CD4-positive, alpha-beta memory T cell (primary cell): Measurements from ENCODE around the gene C6orf163. TPM values are rescaled to one million over a fixed set of nuclear protein-coding genes. Genes with fewer than 3 reads are reported as not detected.
A peak's percentile ranks its signal among the peaks of the same experiment; 100 is the strongest.

Experiments used
- CTCF ChIA-PET: fragments of 350-600 bp; sonication (Branson Sonifier 250); formaldehyde crosslinking; loops from one replicate; lab custom pipeline; 2021; ENCODE audit warnings: inconsistent platforms; ENCODE audit not compliant: partially characterized antibody; lab: Charles Lee
- POLR2A ChIA-PET: fragments of 350-600 bp; sonication (Branson Sonifier 250); formaldehyde crosslinking; loops from one replicate; lab custom pipeline; 2021; ENCODE audit not compliant: partially characterized antibody; lab: Charles Lee
- DNase-seq, 5 donors: peaks; one replicate each; pipeline versions ENCODE4 v3.0.0 to v3.0.0-alpha.2; 2020 to 2022; ENCODE audit warnings: mixed read lengths in 1 of 5
- H3K27ac ChIP-seq: one replicate; pipeline ENCODE4 v1.7.0; 2013; ENCODE audit warnings: low read depth, low read length
- H3K27me3 ChIP-seq: 2 replicates; pipeline ENCODE4 v1.7.0; 2013; ENCODE audit warnings: mild to moderate bottlenecking, low read length, moderate library complexity; ENCODE audit not compliant: insufficient read depth
- H3K36me3 ChIP-seq: 2 replicates; pipeline ENCODE4 v1.7.0; 2013; ENCODE audit warnings: mild to moderate bottlenecking, low read length, moderate library complexity; ENCODE audit not compliant: insufficient read depth
- H3K4me1 ChIP-seq: 2 replicates; pipeline ENCODE4 v1.7.0; 2013; ENCODE audit warnings: mild to moderate bottlenecking, low read length, moderate library complexity; ENCODE audit not compliant: insufficient read depth
- H3K4me3 ChIP-seq, 2 donors: one replicate each; pipeline ENCODE4 v1.7.0; 2013; ENCODE audit warnings: low read length in 2 of 2, mild to moderate bottlenecking in 1 of 2
- H3K9me3 ChIP-seq, 2 donors: one replicate each; pipeline ENCODE4 v1.7.0; 2013; ENCODE audit warnings: low read length in 2 of 2, control low read depth in 1 of 2; ENCODE audit not compliant: control insufficient read depth in 1 of 2
- H3K27ac Mint-ChIP-seq, 7 donors: one replicate each; pipeline ENCODE4 v1.8.0; 2020 to 2021; ENCODE audit warnings: mixed read lengths in 7 of 7, mild to moderate bottlenecking in 6 of 7, inconsistent platforms in 3 of 7, moderate library complexity in 3 of 7
- H3K27me3 Mint-ChIP-seq, 2 donors: one replicate each; pipeline ENCODE4 v1.8.0; 2020 to 2021; ENCODE audit warnings: mixed read lengths in 2 of 2
- H3K36me3 Mint-ChIP-seq, 2 donors: one replicate each; pipeline ENCODE4 v1.8.0; 2020 to 2021; ENCODE audit warnings: mixed read lengths in 2 of 2, inconsistent platforms in 1 of 2, mild to moderate bottlenecking in 1 of 2
- H3K4me1 Mint-ChIP-seq, 4 donors: one replicate each; pipeline ENCODE4 v1.8.0; 2020 to 2021; ENCODE audit warnings: mixed read lengths in 4 of 4, mild to moderate bottlenecking in 1 of 4
- H3K4me3 Mint-ChIP-seq, 8 donors: one replicate each; pipeline ENCODE4 v1.8.0; 2020 to 2021; ENCODE audit warnings: mixed read lengths in 8 of 8, mild to moderate bottlenecking in 7 of 8, moderate library complexity in 6 of 8, inconsistent platforms in 3 of 8
- H3K9me3 Mint-ChIP-seq, 8 donors: one replicate each; pipeline ENCODE4 v1.8.0; 2020 to 2021; ENCODE audit warnings: mixed read lengths in 8 of 8, mild to moderate bottlenecking in 5 of 8, inconsistent platforms in 3 of 8, moderate library complexity in 1 of 8
- intact Hi-C: fragments of 100-400 bp; cut with micrococcal nuclease; formaldehyde crosslinking; loops from one replicate; pipeline ENCODE4 v1.15.1; 2023
- polyA plus RNA-seq, 2 donors: library from polyadenylated mRNA; unstranded; fragments of 300-500 nt; fragmentation: Illumina TruSeq; gene quantifications; one replicate each; pipeline ENCODE4 v1.2.3, GENCODE V29; 2021
- total RNA-seq, 2 experiments: library from RNA; stranded (reverse); gene quantifications; one replicate each; pipeline ENCODE4 v1.2.3, GENCODE V29; 2021

Gene C6orf163
- total and polyA plus RNA-seq, 4 experiments from 2014 or later = 0.31 to 5.7 (median 4.1) TPM; not detected in 1

DNA sequence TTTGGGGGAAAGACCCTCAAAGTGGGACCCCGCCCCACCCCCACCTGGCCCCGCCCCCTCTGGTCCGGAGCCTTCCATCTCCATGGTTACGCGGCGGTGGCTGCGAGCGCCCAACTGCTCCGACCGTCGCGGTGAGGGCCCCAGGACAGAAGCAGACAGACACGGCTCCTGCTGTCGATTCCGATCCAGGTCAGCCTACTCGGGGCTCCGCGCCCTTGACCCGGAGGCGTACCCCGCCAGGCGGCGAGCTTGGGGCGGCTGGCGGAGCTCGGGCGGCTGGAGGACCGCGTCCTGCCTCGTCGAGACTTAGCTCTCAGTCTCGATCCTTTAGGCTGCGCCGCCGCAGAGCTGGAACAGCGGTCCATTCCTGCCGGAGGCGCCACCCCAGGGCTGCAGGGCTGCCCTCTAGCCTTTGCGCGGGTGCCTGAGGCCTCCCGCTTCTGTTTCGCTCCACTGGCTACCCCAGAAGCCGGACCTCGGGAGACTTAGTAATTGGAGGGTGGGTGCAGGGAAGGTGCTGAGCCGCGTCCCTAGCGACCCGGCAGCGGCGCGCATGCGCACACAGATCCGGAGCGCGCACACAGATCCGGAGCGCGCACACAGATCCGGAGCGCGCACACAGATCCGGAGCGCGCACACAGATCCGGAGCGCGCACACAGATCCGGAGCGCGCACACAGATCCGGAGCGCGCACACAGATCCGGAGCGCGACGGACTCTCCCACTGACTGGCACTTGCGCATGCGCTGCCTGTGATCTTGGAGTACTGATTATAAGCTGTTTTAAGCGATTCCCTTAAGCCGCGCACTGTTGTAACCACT is 63.5 kb downstream of the C6orf163 start, which contains the start of gene CFAP206:
CFAP206 (plus strand) TSS at position 72 of the 820 bp plus-strand sequence. CDS start 1,868 bp downstream, outside the sequence.
- Histone ChIP-seq H3K36me3 (no peaks in the 10 kb centered on the region), H3K4me3 (peak within 1 kb of the TSS; percentile 75 to 84), H3K4me1 (peaks cover 11% of the 10 kb centered on the region), H3K27ac (peak within 1 kb of the TSS; percentile 67), H3K9me3 (no peaks in the 10 kb centered on the region), H3K27me3 (no peaks in the 10 kb centered on the region)
- CTCF ChIA-PET = interaction anchor here (0.7 to 1.6 kb wide), 4 partner anchors 15 to 1462 kb away, joined by 3 to 10 read pairs (median 4); partner anchors contain the start of gene SLC35A1
- intact Hi-C loops = loop anchor here (1.0 to 5.0 kb wide), 6 partner anchors 64 to 1554 kb away; partner anchors contain the start of genes AKIRIN2, ORC3, RNGTT and SLC35A1
- Mint-ChIP-seq H3K27ac (peak within 1 kb of the TSS; percentile 83 to 93 (median 89)), H3K27me3 (peaks cover 4 to 10% of the 10 kb centered on the region in 2 donors), H3K4me3 (peak within 1 kb of the TSS; percentile 88 to 96 (median 89)), H3K36me3 (peaks cover 0 to 6% of the 10 kb centered on the region in 2 donors), H3K4me1 (peaks cover 4 to 13% (median 5%) of the 10 kb centered on the region in 4 donors), H3K9me3 (no peaks in the 10 kb centered on the region)
- peak; percentile 79 to 88 (median 85) for DNase-seq
- POLR2A ChIA-PET = interaction anchor here (0.7 to 1.7 kb wide), 4 partner anchors 8 to 182 kb away, joined by 3 to 8 read pairs (median 4); partner anchors contain the start of genes ORC3, RARS2 and SLC35A1

GRCh38 chr6:87408721-87409155 is 64.1 kb downstream of the C6orf163 start:
- CTCF ChIA-PET = interaction anchor here (0.7 to 1.6 kb wide), 4 partner anchors 16 to 1462 kb away, joined by 3 to 10 read pairs (median 4); partner anchors contain the start of gene SLC35A1
- H3K4me3 ChIP-seq = peak overlapping the region; percentile 75 to 84

More at GRCh38 chr6:87408721-87409155, 64.1 kb downstream of the C6orf163 start:
- DNase-seq = no peak
- peaks cover 4 to 10% of the 10 kb centered on the region in 2 donors for H3K27me3 Mint-ChIP-seq
- H3K27ac Mint-ChIP-seq = peak overlapping the region; percentile 83 to 93 (median 89)
- intact Hi-C loops = loop anchor here (1.0 to 5.0 kb wide), 6 partner anchors 64 to 1554 kb away; partner anchors contain the start of genes AKIRIN2, ORC3, RNGTT and SLC35A1
- H3K4me3 Mint-ChIP-seq = peak overlapping the region; percentile 88 to 96 (median 89)
- peaks cover 11% of the 10 kb centered on the region for H3K4me1 ChIP-seq
- peaks cover 4 to 13% (median 5%) of the 10 kb centered on the region in 4 donors for H3K4me1 Mint-ChIP-seq
- H3K36me3 ChIP-seq = no peaks in the 10 kb centered on the region
- POLR2A ChIA-PET = interaction anchor here (0.7 to 1.7 kb wide), 4 partner anchors 9 to 181 kb away, joined by 3 to 8 read pairs (median 4); partner anchors contain the start of genes ORC3, RARS2 and SLC35A1
- H3K9me3 Mint-ChIP-seq = no peaks in the 10 kb centered on the region
- no peaks in the 10 kb centered on the region for H3K27me3 ChIP-seq
- no peaks in the 10 kb centered on the region for H3K9me3 ChIP-seq
- H3K27ac ChIP-seq = peak overlapping the region; percentile 67
- peaks cover 0 to 6% of the 10 kb centered on the region in 2 donors for H3K36me3 Mint-ChIP-seq

Other genes with a start within 250 kb of the C6orf163 start
- not detected for gene CGA, start 249.7 kb upstream of the C6orf163 start, total RNA-seq
- not detected for gene CGA, start 249.7 kb upstream of the C6orf163 start, polyA plus RNA-seq
- 10 to 100 TPM; 74.8 to 82.1 TPM for gene ZNF292, start 189.2 kb upstream of the C6orf163 start, total RNA-seq
- gene ZNF292, start 189.2 kb upstream of the C6orf163 start, polyA plus RNA-seq = 10 to 100 TPM; 15.1 to 39.8 TPM
- gene SMIM8, start 22.2 kb upstream of the C6orf163 start, total RNA-seq = 10 to 100 TPM; 11.1 to 12.5 TPM
- gene SMIM8, start 22.2 kb upstream of the C6orf163 start, polyA plus RNA-seq = 10 to 100 TPM; 15.1 to 19.4 TPM
- gene GJB7, start 15.5 kb upstream of the C6orf163 start, total RNA-seq = not detected
- gene GJB7, start 15.5 kb upstream of the C6orf163 start, polyA plus RNA-seq = under 1 TPM in 1 of 2 donors, not detected in 1; 0.28 TPM
- gene CFAP206, start 63.2 kb downstream of the C6orf163 start, total RNA-seq = under 1 TPM in 1 of 2 experiments, not detected in 1; 0.25 TPM
- gene CFAP206, start 63.2 kb downstream of the C6orf163 start, polyA plus RNA-seq = not detected
- 10 to 100 TPM; 20.4 to 26.2 TPM for gene SLC35A1, start 128.2 kb downstream of the C6orf163 start, total RNA-seq
- 10 to 100 TPM; 31.2 to 33.2 TPM for gene SLC35A1, start 128.2 kb downstream of the C6orf163 start, polyA plus RNA-seq
- 10 to 100 TPM; 38.8 to 39.3 TPM for gene RARS2, start 245.2 kb downstream of the C6orf163 start, total RNA-seq
- 10 to 100 TPM; 34.7 to 38.4 TPM for gene RARS2, start 245.2 kb downstream of the C6orf163 start, polyA plus RNA-seq
- gene ORC3, start 245.3 kb downstream of the C6orf163 start, total RNA-seq = 10 to 100 TPM; 30.4 to 30.7 TPM
- 10 to 100 TPM; 37.6 to 41.9 TPM for gene ORC3, start 245.3 kb downstream of the C6orf163 start, polyA plus RNA-seq